GM19035 (cell line): Measurements from ENCODE around the gene ZKSCAN5.
"Not testable (repeated sequence)": the region's sequence is repeated elsewhere in the genome, so short reads cannot be mapped to it uniquely, and the experiment has no call there.

Experiments
- ATAC-seq: cut with Tn5 transposase; IDR thresholded peaks from one replicate; pipeline ENCODE4 v1.9.1; 2021; ENCODE audit not compliant: unreplicated experiment

Gene ZKSCAN5

DNA sequence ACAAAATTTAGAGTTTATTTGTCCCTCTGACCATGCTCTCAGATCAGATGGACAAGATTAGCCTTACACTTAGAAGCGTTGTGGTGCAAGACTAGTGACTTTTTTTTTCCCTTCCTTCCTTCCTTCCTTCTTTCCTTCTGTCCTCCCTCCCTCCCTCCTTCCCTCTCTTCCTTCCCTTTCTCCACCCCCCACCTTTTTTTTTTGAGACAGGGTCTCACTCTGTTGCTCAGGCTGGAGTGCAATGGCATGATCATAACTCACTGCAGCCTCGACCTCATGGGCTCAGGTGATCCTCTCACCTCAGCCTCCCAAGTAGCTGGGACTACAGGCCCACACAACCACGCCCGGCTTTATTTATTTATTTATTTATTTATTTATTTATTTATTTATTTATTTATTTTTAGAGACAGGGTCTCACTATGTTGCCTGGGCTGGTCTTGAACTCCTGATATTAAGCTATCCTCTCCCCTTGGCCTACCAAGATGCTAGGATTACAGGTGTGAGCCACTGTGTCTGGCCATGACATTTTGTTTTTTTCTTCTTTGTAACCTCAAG lies 76.4 kb downstream of the ZKSCAN5 start:
- ATAC-seq, result not testable (repeated sequence)
